Stimulated activated naive CD8-positive, alpha-beta T cell treated with anti-CD3 and anti-CD28 coated beads, Interleukin-15, Interleukin-2, amounts not matched to agents 100 U/mL and 50 U/mL, for 24 hours (primary cell): ENCODE measurements around the gene PEX7.
"Not testable (repeated sequence)": the region's sequence is repeated elsewhere in the genome, so short reads cannot be mapped to it uniquely, and the experiment has no call there.

ENCODE experiments used
- ATAC-seq: fragments of 150-1000 bp; cut with Tn5 transposase; one replicate; pipeline ENCODE4 v1.10.0; 2021
- DNase-seq: peaks from one replicate; pipeline ENCODE4 v3.0.0; 2021

The PEX7 gene

GRCh38 chr6:136790411-136791295, 31.7 kb upstream of the PEX7 start:
- no peak for DNase-seq
- no peak for ATAC-seq

- ATAC-seq (peak; percentile 12), DNase-seq (peak; percentile 55)
These were observed 30.9 kb upstream of the PEX7 start for GRCh38 chr6:136791296-136792094.

GRCh38 chr6:136792095-136792409, 30.3 kb upstream of the PEX7 start:
- DNase-seq (no peak), ATAC-seq (no peak)

GRCh38 chr6:136792410-136793262, 29.8 kb upstream of the PEX7 start, which contains the start of gene MAP3K5:
Gene MAP3K5 (minus strand): TSS chr6:136792477. CDS start chr6:136792157, 320 bp downstream.
- DNase-seq: peak; percentile 95
- peak; percentile 81 for ATAC-seq

- DNase-seq (no peak), ATAC-seq (no peak)
These were observed 29.0 kb upstream of the PEX7 start for GRCh38 chr6:136793363-136793762.

GRCh38 chr6:136795386-136795785, 27.0 kb upstream of the PEX7 start:
- ATAC-seq (no peak), DNase-seq (no peak)

- no peak for ATAC-seq
- no peak for DNase-seq
These were observed 26.4 kb upstream of the PEX7 start for GRCh38 chr6:136795996-136796395.

- DNase-seq (no peak), ATAC-seq (no peak)
These were observed 24.3 kb upstream of the PEX7 start for GRCh38 chr6:136798044-136798443.

GRCh38 chr6:136801581-136801980, 20.8 kb upstream of the PEX7 start:
- DNase-seq (no peak), ATAC-seq (no peak)

- ATAC-seq (no peak), DNase-seq (no peak)
These were observed 18.8 kb upstream of the PEX7 start for GRCh38 chr6:136803608-136804007.

- ATAC-seq: no peak
- no peak for DNase-seq
These were observed 13.1 kb upstream of the PEX7 start for GRCh38 chr6:136809091-136809860.

GRCh38 chr6:136811272-136811671, 11.1 kb upstream of the PEX7 start:
- DNase-seq: no peak
- no peak for ATAC-seq

- ATAC-seq (no peak), DNase-seq (no peak)
These were observed 10.2 kb upstream of the PEX7 start for GRCh38 chr6:136812174-136812573.

GRCh38 chr6:136815608-136816007, 6.8 kb upstream of the PEX7 start:
- not testable (repeated sequence) for ATAC-seq, DNase-seq

- DNase-seq: no peak
These were observed 5.7 kb upstream of the PEX7 start for GRCh38 chr6:136816656-136817055.

GRCh38 chr6:136820561-136820960, 1.8 kb upstream of the PEX7 start:
- no peak for ATAC-seq

More at GRCh38 chr6:136816656-136817055, 5.7 kb upstream of the PEX7 start:
- ATAC-seq: no peak

GRCh38 chr6:136822046-136822375, 381 bp upstream of the PEX7 start:
- DNase-seq (peak; percentile 34), ATAC-seq (no peak)

More at GRCh38 chr6:136820561-136820960, 1.8 kb upstream of the PEX7 start:
- DNase-seq: no peak

GRCh38 chr6:136823128-136823660, 802 bp downstream of the PEX7 start:
- no peak for ATAC-seq
- peak; percentile 14 for DNase-seq

GRCh38 chr6:136826216-136826615, 3.8 kb downstream of the PEX7 start:
- ATAC-seq: no peak
- DNase-seq: no peak

- DNase-seq: no peak
- ATAC-seq: no peak
These were observed 9.6 kb downstream of the PEX7 start for GRCh38 chr6:136831873-136832562.
